HCT116 (cell line): ENCODE measurements around the gene BCO1. TPM values are rescaled to one million over a fixed set of nuclear protein-coding genes. Genes with fewer than 3 reads are reported as not detected.

Source experiments
- ATAC-seq: fragments of 200-7000 bp; cut with Tn5 transposase; 2 replicates; pipeline ENCODE4 v1.9.1; 2020; ENCODE audit warnings: mild to moderate bottlenecking, moderate library complexity
- BruUV-seq: library from RNA; stranded (reverse); fragments of 400-500 nt; replicated peaks from 2 replicates; lab custom pipeline; 2021; lab: Mats Ljungman, UMichigan
- CTCF ChIA-PET: fragments of 300-600 bp; sonication (Branson Sonifier 250); formaldehyde crosslinking; loops from one replicate; lab custom pipeline; 2021; ENCODE audit warnings: antibody characterized with exemption; lab: Charles Lee
- POLR2A ChIA-PET: fragments of 300-600, 350-600 bp; sonication (Branson Sonifier 250); formaldehyde crosslinking; loops from one replicate; lab custom pipeline; 2021; ENCODE audit warnings: antibody characterized with exemption; lab: Charles Lee
- RAD21 ChIA-PET, 2 experiments: fragments of 300-600 bp; sonication (Branson Sonifier 250); formaldehyde crosslinking; loops; one replicate each; lab custom pipeline; 2023; ENCODE audit warnings: low total read pairs in 2 of 2; ENCODE audit not compliant: uncharacterized antibody in 2 of 2, unreplicated experiment in 2 of 2, low non-redundant PET in 1 of 2; lab: Charles Lee
- DNase-seq: peaks from one replicate; pipeline ENCODE4 v3.0.0-alpha.2; 2010; ENCODE audit warnings: low read depth, low spot score
- H2AFZ ChIP-seq: fragments of 200-600 bp; shearing (Covaris generic), sonication (generic); 2 replicates; pipeline ENCODE4 v1.6.1; 2017; ENCODE audit warnings: low read depth, mixed run types, mixed read lengths, antibody characterized with exemption, low read length; ENCODE audit not compliant: poor library complexity, severe bottlenecking
- H3K27ac ChIP-seq: 2 replicates; pipeline ENCODE4 v1.5.1; 2012; ENCODE audit warnings: low read depth, low read length
- H3K27me3 ChIP-seq: fragments of 200-600 bp; sonication (generic); 2 replicates; pipeline ENCODE4 v1.6.1; 2016; ENCODE audit warnings: mixed run types, low read length, mixed read lengths; ENCODE audit not compliant: insufficient read depth
- H3K36me3 ChIP-seq, 2 experiments: fragments of 200-500 bp in 1 of 2; fragments of 200-600 bp in 1 of 2; sonication (Bioruptor generic) in 1 of 2; sonication (generic) in 1 of 2; 2 replicates each; pipeline versions ENCODE4 v1.5.1 to v1.6.1; 2014 to 2016; ENCODE audit warnings: low read length in 2 of 2, inconsistent platforms in 1 of 2, mixed read lengths in 1 of 2, mixed run types in 1 of 2; ENCODE audit not compliant: insufficient read depth in 2 of 2, control insufficient read depth in 1 of 2
- H3K4me1 ChIP-seq, 2 experiments: fragments of 200-600 bp in 1 of 2; sonication (generic) in 1 of 2; 2 replicates each; pipeline versions ENCODE4 v1.5.1 to v1.6.1; 2012 to 2017; ENCODE audit warnings: low read length in 2 of 2, inconsistent platforms in 1 of 2, mild to moderate bottlenecking in 1 of 2, mixed read lengths in 1 of 2, mixed run types in 1 of 2, moderate library complexity in 1 of 2; ENCODE audit not compliant: insufficient read depth in 2 of 2, control insufficient read depth in 1 of 2
- H3K4me2 ChIP-seq: fragments of 200-600 bp; sonication (generic); 2 replicates; pipeline ENCODE4 v1.6.1; 2017; ENCODE audit warnings: mixed run types, low read length, mixed read lengths
- H3K4me3 ChIP-seq, 2 experiments: fragments of 200-600 bp in 1 of 2; sonication (generic) in 1 of 2; replicated peaks in 1 of 2; 2 replicates each; pipeline ENCODE4 v1.5.1; 2011 to 2016; ENCODE audit warnings: low read length in 2 of 2, control low read depth in 1 of 2, low read depth in 1 of 2, mild to moderate bottlenecking in 1 of 2, mixed read lengths in 1 of 2, mixed run types in 1 of 2
- H3K79me2 ChIP-seq: fragments of 200-600 bp; sonication (generic); 2 replicates; pipeline ENCODE4 v1.6.1; 2017; ENCODE audit warnings: mild to moderate bottlenecking, mixed run types, low read length, moderate library complexity, mixed read lengths; ENCODE audit not compliant: insufficient read depth
- H3K9ac ChIP-seq: fragments of 200-600 bp; sonication (generic); 2 replicates; pipeline ENCODE4 v1.6.1; 2016; ENCODE audit warnings: low read length, mixed read lengths
- H3K9me2 ChIP-seq: fragments of 200-600 bp; sonication (generic), shearing (Covaris generic); 2 replicates; pipeline ENCODE4 v1.6.1; 2017; ENCODE audit warnings: mixed run types, mild to moderate bottlenecking, moderate library complexity; ENCODE audit not compliant: insufficient read depth
- H3K9me3 ChIP-seq, 2 experiments: fragments of 200-500 bp in 1 of 2; fragments of 200-600 bp in 1 of 2; sonication (Bioruptor generic) in 1 of 2; sonication (generic) in 1 of 2; 2 replicates each; pipeline ENCODE4 v1.6.1; 2014 to 2017; ENCODE audit warnings: low read length in 2 of 2, mixed read lengths in 2 of 2, inconsistent platforms in 1 of 2, low read depth in 1 of 2, mild to moderate bottlenecking in 1 of 2, mixed run types in 1 of 2, moderate library complexity in 1 of 2; ENCODE audit not compliant: control insufficient read depth in 1 of 2, insufficient read depth in 1 of 2
- H4K20me1 ChIP-seq: fragments of 200-600 bp; sonication (generic), shearing (Covaris generic); 2 replicates; pipeline ENCODE4 v1.6.1; 2017; ENCODE audit warnings: mixed run types, mild to moderate bottlenecking, moderate library complexity; ENCODE audit not compliant: insufficient read depth
- CBX3 ChIP-seq: IDR thresholded peaks from 2 replicates; pipeline ENCODE4 v1.6.1; 2012; ENCODE audit warnings: low read depth
- CEBPB ChIP-seq: IDR thresholded peaks from 2 replicates; pipeline ENCODE4 v1.6.1; 2012; ENCODE audit warnings: low read depth
- EGR1 ChIP-seq: IDR thresholded peaks from 2 replicates; pipeline ENCODE4 v1.6.1; 2012; ENCODE audit warnings: low read depth
- EZH2phosphoT487 ChIP-seq: fragments of 200-600 bp; IDR thresholded peaks from 2 replicates; pipeline ENCODE4 v1.6.1; 2018; ENCODE audit warnings: antibody characterized with exemption, borderline replicate concordance
- FOSL1 ChIP-seq: IDR thresholded peaks from 2 replicates; pipeline ENCODE4 v1.6.1; 2012; ENCODE audit warnings: low read depth
- JUND ChIP-seq: IDR thresholded peaks from 2 replicates; pipeline ENCODE4 v1.6.1; 2012
- POLR2AphosphoS5 ChIP-seq: IDR thresholded peaks from 2 replicates; pipeline ENCODE4 v1.6.1; 2011; ENCODE audit warnings: mild to moderate bottlenecking, low read depth, low read length, moderate library complexity
- RAD21 ChIP-seq: IDR thresholded peaks from 2 replicates; pipeline ENCODE4 v1.6.1; 2012; ENCODE audit warnings: low read depth, mild to moderate bottlenecking
- SIN3A ChIP-seq: IDR thresholded peaks from 2 replicates; pipeline ENCODE4 v1.6.1; 2012; ENCODE audit warnings: low read depth
- SP1 ChIP-seq: IDR thresholded peaks from 2 replicates; pipeline ENCODE4 v1.6.1; 2012; ENCODE audit warnings: low read depth
- SRF ChIP-seq: IDR thresholded peaks from 2 replicates; pipeline ENCODE4 v1.6.1; 2012; ENCODE audit warnings: low read depth
- ZFX ChIP-seq: fragments of 450-650 bp; IDR thresholded peaks from 2 replicates; pipeline ENCODE4 v1.6.1; 2017
- intact Hi-C: fragments of 100-400 bp; cut with micrococcal nuclease; formaldehyde crosslinking; loops from 2 replicates; pipeline ENCODE4 v1.10.0; 2022
- total RNA-seq: library from RNA; stranded (reverse); gene quantifications from one replicate; pipeline ENCODE4 v1.2.1, GENCODE V29; 2021; ENCODE audit not compliant: unreplicated experiment
- TF ChIP-seq, protein P1 (sequence below): IDR thresholded peaks from 2 replicates; pipeline ENCODE4 v1.6.1; 2012; ENCODE audit warnings: low read depth
- TF ChIP-seq, protein P2 (sequence below), 3 experiments: fragments of 200-600 bp in 1 of 3; sonication (generic) in 1 of 3; IDR thresholded peaks in 2 of 3; conservative IDR thresholded peaks in 1 of 3; 2 replicates each; pipeline ENCODE4 v1.5.1; 2012 to 2017; ENCODE audit warnings: low read depth in 2 of 3, low read length in 2 of 3, antibody characterized with exemption in 1 of 3, borderline replicate concordance in 1 of 3, control low read depth in 1 of 3, mild to moderate bottlenecking in 1 of 3, mixed read lengths in 1 of 3, mixed run types in 1 of 3, moderate library complexity in 1 of 3; ENCODE audit not compliant: insufficient read depth in 1 of 3

The BCO1 gene
- total RNA-seq, 1 experiment from 2014 or later, result not detected

DNA sequence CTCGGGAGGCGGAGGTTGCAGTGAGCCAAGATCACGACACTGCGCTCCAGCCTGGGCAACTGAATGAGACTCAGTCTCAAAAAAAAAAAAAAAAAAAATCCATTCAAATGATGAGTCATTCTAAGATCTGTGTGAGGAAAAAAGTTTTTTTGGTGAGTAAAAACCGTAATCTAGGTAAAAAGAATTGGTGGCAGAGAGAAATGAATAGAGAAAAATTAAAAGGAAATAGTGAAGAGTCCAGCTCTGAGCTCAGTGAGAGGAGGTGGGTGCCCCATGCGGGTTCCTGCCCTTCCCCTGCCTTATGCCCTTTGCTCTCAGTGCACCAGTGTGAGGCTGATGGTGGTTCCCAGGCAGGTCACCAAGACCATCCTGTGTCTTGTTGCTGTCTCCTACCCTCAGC is 97.2 kb downstream of the BCO1 start:
- DNase-seq (no peak), ATAC-seq (no peak)
- ChIA-PET POLR2A (no interaction called here), RAD21 (no interaction called here), CTCF (no interaction called here)
- Histone ChIP-seq H3K36me3 (no peaks in the 10 kb centered on the region), H3K9me2 (no peaks in the 10 kb centered on the region), H3K79me2 (peaks cover 48% of the 10 kb centered on the region), H2AFZ (no peak overlapping the region), H3K9ac (no peak overlapping the region), H3K4me3 (no peak overlapping the region), H3K27me3 (no peaks in the 10 kb centered on the region), H3K4me2 (no peak overlapping the region), H3K4me1 (no peaks in the 10 kb centered on the region), H3K9me3 (peaks cover 0 to 4% of the 10 kb centered on the region in 2 experiments; a peak in 1 of 4 replicates), H3K27ac (no peak overlapping the region), H4K20me1 (no peaks in the 10 kb centered on the region)
- TF ChIP-seq EZH2phosphoT487, result no peak
- TF ChIP-seq RAD21, result no peak
- no peak for TF ChIP-seq POLR2AphosphoS5
- TF ChIP-seq CEBPB, result no peak
- TF ChIP-seq SRF, result no peak
- TF ChIP-seq, protein P1, sequence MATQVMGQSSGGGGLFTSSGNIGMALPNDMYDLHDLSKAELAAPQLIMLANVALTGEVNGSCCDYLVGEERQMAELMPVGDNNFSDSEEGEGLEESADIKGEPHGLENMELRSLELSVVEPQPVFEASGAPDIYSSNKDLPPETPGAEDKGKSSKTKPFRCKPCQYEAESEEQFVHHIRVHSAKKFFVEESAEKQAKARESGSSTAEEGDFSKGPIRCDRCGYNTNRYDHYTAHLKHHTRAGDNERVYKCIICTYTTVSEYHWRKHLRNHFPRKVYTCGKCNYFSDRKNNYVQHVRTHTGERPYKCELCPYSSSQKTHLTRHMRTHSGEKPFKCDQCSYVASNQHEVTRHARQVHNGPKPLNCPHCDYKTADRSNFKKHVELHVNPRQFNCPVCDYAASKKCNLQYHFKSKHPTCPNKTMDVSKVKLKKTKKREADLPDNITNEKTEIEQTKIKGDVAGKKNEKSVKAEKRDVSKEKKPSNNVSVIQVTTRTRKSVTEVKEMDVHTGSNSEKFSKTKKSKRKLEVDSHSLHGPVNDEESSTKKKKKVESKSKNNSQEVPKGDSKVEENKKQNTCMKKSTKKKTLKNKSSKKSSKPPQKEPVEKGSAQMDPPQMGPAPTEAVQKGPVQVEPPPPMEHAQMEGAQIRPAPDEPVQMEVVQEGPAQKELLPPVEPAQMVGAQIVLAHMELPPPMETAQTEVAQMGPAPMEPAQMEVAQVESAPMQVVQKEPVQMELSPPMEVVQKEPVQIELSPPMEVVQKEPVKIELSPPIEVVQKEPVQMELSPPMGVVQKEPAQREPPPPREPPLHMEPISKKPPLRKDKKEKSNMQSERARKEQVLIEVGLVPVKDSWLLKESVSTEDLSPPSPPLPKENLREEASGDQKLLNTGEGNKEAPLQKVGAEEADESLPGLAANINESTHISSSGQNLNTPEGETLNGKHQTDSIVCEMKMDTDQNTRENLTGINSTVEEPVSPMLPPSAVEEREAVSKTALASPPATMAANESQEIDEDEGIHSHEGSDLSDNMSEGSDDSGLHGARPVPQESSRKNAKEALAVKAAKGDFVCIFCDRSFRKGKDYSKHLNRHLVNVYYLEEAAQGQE, result no peak
- TF ChIP-seq CBX3, result no peak
- TF ChIP-seq SP1, result no peak
- TF ChIP-seq JUND, result no peak
- no peak for TF ChIP-seq EGR1
- no peak for TF ChIP-seq SIN3A
- no peak for TF ChIP-seq FOSL1
- TF ChIP-seq, protein P2, sequence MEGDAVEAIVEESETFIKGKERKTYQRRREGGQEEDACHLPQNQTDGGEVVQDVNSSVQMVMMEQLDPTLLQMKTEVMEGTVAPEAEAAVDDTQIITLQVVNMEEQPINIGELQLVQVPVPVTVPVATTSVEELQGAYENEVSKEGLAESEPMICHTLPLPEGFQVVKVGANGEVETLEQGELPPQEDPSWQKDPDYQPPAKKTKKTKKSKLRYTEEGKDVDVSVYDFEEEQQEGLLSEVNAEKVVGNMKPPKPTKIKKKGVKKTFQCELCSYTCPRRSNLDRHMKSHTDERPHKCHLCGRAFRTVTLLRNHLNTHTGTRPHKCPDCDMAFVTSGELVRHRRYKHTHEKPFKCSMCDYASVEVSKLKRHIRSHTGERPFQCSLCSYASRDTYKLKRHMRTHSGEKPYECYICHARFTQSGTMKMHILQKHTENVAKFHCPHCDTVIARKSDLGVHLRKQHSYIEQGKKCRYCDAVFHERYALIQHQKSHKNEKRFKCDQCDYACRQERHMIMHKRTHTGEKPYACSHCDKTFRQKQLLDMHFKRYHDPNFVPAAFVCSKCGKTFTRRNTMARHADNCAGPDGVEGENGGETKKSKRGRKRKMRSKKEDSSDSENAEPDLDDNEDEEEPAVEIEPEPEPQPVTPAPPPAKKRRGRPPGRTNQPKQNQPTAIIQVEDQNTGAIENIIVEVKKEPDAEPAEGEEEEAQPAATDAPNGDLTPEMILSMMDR (IDR thresholded peaks at IDR 0.05 in 2 of 3, conservative IDR thresholded peaks at IDR 0.05 in 1 of 3; ENCODE audit: borderline replicate concordance in 1 of 3, insufficient read depth in 1 of 3, low read depth in 2 of 3, low read length in 2 of 3), result no peak
- TF ChIP-seq ZFX, result no peak
- BruUV-seq, result no TSS peak
- intact Hi-C loops, result no loop called here
